ENCODE data around the gene GADD45B. TPM values are rescaled to one million over a fixed set of nuclear protein-coding genes. Genes with fewer than 3 reads are reported as not detected.

Gene GADD45B
- polyA plus RNA-seq, 3 donors: 67.4 to 505 (median 76.2) TPM

DNA sequence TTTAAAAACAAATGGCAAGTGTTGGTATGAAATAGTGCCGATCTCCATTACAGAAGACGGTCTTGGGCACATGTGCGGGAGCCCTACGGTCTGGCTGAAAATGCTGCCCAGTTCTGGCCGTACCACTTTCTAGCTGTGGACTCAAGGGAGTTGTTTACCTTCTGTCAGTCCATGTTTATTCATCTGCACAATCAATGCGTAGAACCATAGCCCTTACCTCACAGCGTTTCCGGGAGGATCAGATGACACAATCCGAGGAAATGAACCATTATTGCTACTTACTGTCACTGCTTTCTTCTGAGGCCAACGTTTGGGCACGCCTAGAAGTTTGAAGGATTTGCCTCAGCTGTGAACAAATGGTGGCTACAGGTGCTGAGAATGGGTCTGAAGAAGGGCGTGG is 31.2 kb downstream of the GADD45B start:
- Mint-ChIP-seq H3K36me3 (no peaks in the 10 kb centered on the region), H3K4me1 (peaks cover 32% of the 10 kb centered on the region), H3K27ac (peak overlapping the region; percentile 63 to 92 (median 79)), H3K9me3 (peaks cover 0 to 3% (median 0%) of the 10 kb centered on the region in 7 donors), H3K27me3 (ENCODE audit: low read depth in 3 of 3) (peaks cover 2 to 6% (median 6%) of the 10 kb centered on the region in 3 donors), H3K4me3 (peak overlapping the region; percentile 52 to 72)
- H2AFZ ChIP-seq (ENCODE audit: insufficient read depth, low read depth, low read length, poor library complexity, severe bottlenecking): peak overlapping the region; percentile 63
- WGBS (ENCODE audit: insufficient coverage): 59% methylated on average over 5 of the region's 12 CpGs
- H3K27me3 ChIP-seq (ENCODE audit: control insufficient read depth in 2 of 2, insufficient read depth in 2 of 2, low read length in 2 of 2): no peaks in the 10 kb centered on the region
- peak overlapping the region; percentile 62 for H3K4me2 ChIP-seq (replicated peaks; ENCODE audit: extremely low read depth, low read length, poor library complexity, severe bottlenecking)
- TF ChIP-seq, protein P1, sequence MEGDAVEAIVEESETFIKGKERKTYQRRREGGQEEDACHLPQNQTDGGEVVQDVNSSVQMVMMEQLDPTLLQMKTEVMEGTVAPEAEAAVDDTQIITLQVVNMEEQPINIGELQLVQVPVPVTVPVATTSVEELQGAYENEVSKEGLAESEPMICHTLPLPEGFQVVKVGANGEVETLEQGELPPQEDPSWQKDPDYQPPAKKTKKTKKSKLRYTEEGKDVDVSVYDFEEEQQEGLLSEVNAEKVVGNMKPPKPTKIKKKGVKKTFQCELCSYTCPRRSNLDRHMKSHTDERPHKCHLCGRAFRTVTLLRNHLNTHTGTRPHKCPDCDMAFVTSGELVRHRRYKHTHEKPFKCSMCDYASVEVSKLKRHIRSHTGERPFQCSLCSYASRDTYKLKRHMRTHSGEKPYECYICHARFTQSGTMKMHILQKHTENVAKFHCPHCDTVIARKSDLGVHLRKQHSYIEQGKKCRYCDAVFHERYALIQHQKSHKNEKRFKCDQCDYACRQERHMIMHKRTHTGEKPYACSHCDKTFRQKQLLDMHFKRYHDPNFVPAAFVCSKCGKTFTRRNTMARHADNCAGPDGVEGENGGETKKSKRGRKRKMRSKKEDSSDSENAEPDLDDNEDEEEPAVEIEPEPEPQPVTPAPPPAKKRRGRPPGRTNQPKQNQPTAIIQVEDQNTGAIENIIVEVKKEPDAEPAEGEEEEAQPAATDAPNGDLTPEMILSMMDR (IDR thresholded peaks at IDR 0.05): no peak
- H3K4me3 ChIP-seq (replicated peaks in 1 of 3; ENCODE audit: low read depth in 2 of 3, low read length in 3 of 3): peak overlapping the region in 1 of 3 experiments; percentile 48
- H3K4me1 ChIP-seq (ENCODE audit: control insufficient read depth in 1 of 2, insufficient read depth in 2 of 2, low read length in 2 of 2): peaks cover 29 to 31% of the 10 kb centered on the region in 2 donors
- intact Hi-C loops (cut with micrococcal nuclease): loop anchor here in 1 of 2 donors (5.0 kb wide), 1 partner anchor 35 kb away; no protein-coding TSS in a partner anchor
- peak; percentile 72 to 76 (median 73) for DNase-seq
- no peaks in the 10 kb centered on the region for H3K79me2 ChIP-seq (ENCODE audit: insufficient read depth, low read length)
- no peaks in the 10 kb centered on the region for H3K36me3 ChIP-seq (replicated peaks in 1 of 2; ENCODE audit: control insufficient read depth in 1 of 2, insufficient read depth in 2 of 2, low read length in 2 of 2)
- H4K20me1 ChIP-seq (ENCODE audit: insufficient read depth, low read length): no peaks in the 10 kb centered on the region
- no peaks in the 10 kb centered on the region for H3K9me3 ChIP-seq (replicated peaks in 1 of 2; ENCODE audit: control insufficient read depth in 1 of 2, insufficient read depth in 1 of 2, low read length in 2 of 2)
- no peak overlapping the region for H3K9ac ChIP-seq (ENCODE audit: insufficient read depth, low read length, poor library complexity, severe bottlenecking)
- H3K27ac ChIP-seq (ENCODE audit: low read depth in 1 of 2, low read length in 2 of 2): peak overlapping the region; percentile 23 to 73

- Histone ChIP-seq H3K27me3 (ENCODE audit: control insufficient read depth in 2 of 2, insufficient read depth in 2 of 2, low read length in 2 of 2) (no peaks in the 10 kb centered on the region), H3K9me3 (replicated peaks in 1 of 2; ENCODE audit: control insufficient read depth in 1 of 2, insufficient read depth in 1 of 2, low read length in 2 of 2) (no peaks in the 10 kb centered on the region), H3K9ac (ENCODE audit: insufficient read depth, low read length, poor library complexity, severe bottlenecking) (no peak overlapping the region), H4K20me1 (ENCODE audit: insufficient read depth, low read length) (no peaks in the 10 kb centered on the region), H3K4me1 (ENCODE audit: control insufficient read depth in 1 of 2, insufficient read depth in 2 of 2, low read length in 2 of 2) (peaks cover 16 to 19% of the 10 kb centered on the region in 2 donors), H3K79me2 (ENCODE audit: insufficient read depth, low read length) (no peaks in the 10 kb centered on the region), H3K36me3 (replicated peaks in 1 of 2; ENCODE audit: control insufficient read depth in 1 of 2, insufficient read depth in 2 of 2, low read length in 2 of 2) (no peaks in the 10 kb centered on the region), H3K4me3 (replicated peaks in 1 of 3; ENCODE audit: low read depth in 2 of 3, low read length in 3 of 3) (no peak overlapping the region), H3K27ac (ENCODE audit: low read depth in 1 of 2, low read length in 2 of 2) (no peak overlapping the region), H3K4me2 (replicated peaks; ENCODE audit: extremely low read depth, low read length, poor library complexity, severe bottlenecking) (no peak overlapping the region), H2AFZ (ENCODE audit: insufficient read depth, low read depth, low read length, poor library complexity, severe bottlenecking) (no peak overlapping the region)
- TF ChIP-seq, protein P1 (IDR thresholded peaks at IDR 0.05): no peak
- WGBS (ENCODE audit: insufficient coverage): 100% methylated on average over 2 of the region's 8 CpGs
- no peaks in the 10 kb centered on the region for H3K36me3 Mint-ChIP-seq
- peaks cover 18% of the 10 kb centered on the region for H3K4me1 Mint-ChIP-seq
- no peak overlapping the region for H3K4me3 Mint-ChIP-seq
- no peak for DNase-seq
- intact Hi-C loops (cut with micrococcal nuclease): loop anchor here in 1 of 2 donors (5.0 kb wide), 1 partner anchor 33 kb away; no protein-coding TSS in a partner anchor
- peaks cover 0 to 3% (median 0%) of the 10 kb centered on the region in 7 donors for H3K9me3 Mint-ChIP-seq
- no peak overlapping the region for H3K27ac Mint-ChIP-seq
- H3K27me3 Mint-ChIP-seq (ENCODE audit: low read depth in 3 of 3): peaks cover under 1 to 6% (median 2%) of the 10 kb centered on the region in 3 donors
Observed at GRCh38 chr19:2509096-2509495, 33.2 kb downstream of the GADD45B start.

Data from CD14-positive monocyte (primary cell).